KG1 (cell line): ENCODE results near the gene OR52N4.
"Not testable (repeated sequence)": the region's sequence is repeated elsewhere in the genome, so short reads cannot be mapped to it uniquely, and the experiment has no call there.

Source experiments
- DNase-seq: peaks from one replicate; lab custom pipeline; 2025; lab: John Stamatoyannopoulos, UW

The OR52N4 gene

DNA sequence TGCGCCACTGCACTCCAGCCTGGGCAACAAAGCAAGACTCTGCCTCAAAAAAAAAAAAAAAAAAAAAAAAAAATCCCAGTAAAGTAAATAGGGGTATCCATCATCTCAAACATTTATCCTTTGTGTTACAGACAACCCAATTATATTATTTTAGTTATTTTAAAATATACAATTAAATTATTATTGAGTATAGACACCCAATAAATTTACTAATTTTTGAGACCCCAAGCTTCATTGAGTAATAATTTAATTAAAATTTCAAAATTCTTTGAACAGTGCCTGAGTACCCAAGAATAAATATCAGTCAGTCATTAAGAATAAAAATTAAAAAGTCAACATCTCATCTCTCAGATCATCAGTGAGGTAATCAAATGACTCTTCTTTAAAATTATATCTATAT, at the start of gene OR52N4:
OR52N4 (plus strand) TSS at position 301 of the 400 bp plus-strand sequence. CDS start 498 bp downstream, outside the sequence.
- no peak for DNase-seq

DNA sequence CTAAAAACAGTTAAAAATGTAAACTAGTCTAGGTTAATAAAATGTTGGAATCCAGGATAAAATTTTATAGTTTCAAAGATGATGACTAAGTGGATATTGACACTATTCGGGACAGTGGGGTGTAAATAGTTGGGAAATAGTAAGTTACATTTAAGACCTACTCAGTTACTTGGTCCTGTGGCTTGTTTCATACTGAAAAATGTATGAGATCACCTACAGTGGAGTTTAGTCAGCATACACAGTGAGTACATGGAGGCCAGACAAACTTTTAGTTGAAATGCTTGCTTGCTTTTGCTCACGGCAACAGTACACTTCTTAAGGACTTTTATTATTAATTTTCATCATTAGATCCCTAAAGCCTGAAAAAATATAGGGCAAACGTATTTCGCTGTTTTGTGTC, 48.4 kb upstream of the OR52N4 start:
- no peak for DNase-seq

DNA sequence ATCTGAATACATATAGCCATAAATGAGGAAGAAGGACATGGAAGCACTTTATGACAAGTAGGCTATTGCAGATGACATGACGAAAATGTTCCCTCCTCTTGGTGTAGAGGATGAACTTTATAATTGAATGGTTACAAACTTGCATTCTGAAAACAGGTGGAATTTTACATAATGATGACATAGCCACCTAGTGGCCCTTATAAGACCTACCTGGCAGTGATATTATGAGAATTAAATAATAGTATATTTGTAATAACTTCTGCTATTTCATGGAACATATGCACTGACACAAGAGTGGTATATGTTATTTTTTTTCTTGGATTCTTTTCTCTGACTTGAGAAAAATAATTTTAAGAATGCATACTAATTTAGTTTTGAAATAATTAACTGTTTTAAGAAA, 41.5 kb upstream of the OR52N4 start:
- DNase-seq = no peak

DNA sequence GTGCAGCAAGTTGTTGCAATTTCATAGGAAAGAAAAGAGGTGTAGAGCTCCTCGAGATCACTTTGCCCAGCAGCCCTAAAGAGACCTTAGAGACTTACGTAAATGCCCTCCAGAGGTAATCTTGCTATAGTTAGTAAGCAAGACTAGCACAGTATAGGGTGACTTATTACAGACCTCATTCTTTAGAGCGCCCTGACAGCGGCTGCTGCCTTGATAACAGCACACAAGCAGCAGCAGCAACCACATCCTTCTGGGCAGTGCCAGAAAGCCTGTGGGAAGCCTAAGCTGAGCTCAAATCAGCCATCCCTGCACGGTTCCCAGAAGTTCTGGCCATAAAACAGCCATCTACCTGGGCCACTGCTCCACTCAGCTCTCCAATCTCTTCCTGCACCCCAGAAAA, 40.3 kb upstream of the OR52N4 start:
- DNase-seq = no peak

- not testable (repeated sequence) for DNase-seq
These were observed 37.5 kb upstream of the OR52N4 start for GRCh38 chr11:5716518-5716917.

- DNase-seq = no peak
These were observed 34.1 kb upstream of the OR52N4 start for GRCh38 chr11:5719703-5720495.

DNA sequence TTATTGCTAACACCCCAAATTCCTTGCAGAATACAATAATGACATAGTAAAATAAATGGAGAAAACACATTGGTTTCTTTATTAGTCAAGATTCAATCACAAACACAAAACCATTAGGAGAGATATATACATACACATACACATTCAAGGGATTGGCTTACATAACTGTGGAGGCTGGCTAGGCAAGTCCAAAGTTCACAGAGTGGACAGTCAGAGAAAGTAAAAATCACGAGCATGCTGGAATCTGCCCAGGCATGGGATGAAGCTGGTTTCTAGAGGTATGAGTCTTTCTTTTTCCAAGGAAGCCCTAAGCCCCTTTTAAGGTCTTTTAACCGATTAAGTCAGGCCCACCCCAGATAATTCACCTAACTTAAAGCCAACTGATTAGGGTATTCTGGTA, 31.4 kb upstream of the OR52N4 start:
- DNase-seq = no peak

- no peak for DNase-seq
These were observed 27.7 kb upstream of the OR52N4 start for GRCh38 chr11:5726351-5726750.

DNA sequence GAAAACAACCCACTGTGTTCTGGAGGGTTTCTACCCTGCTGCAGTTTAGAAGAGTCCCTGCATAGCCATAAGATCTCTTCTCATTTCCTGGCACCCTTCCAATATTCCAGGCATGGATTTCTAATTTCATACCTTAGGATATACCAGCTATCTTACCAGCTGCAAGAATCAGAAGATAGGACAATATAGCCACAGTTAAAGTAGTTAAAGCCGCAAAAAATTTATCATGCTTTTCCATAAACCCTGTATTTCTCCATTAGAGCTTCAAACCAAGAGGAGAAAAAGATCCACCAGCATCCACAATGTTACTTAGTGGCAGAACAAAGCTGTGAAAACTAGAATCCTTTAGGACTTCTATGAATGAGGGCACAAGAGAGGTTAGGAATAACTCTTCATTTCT, 26.4 kb upstream of the OR52N4 start:
- no peak for DNase-seq

GRCh38 chr11:5736396-5736795, 17.6 kb upstream of the OR52N4 start, which contains the start of gene OR56B1:
TSS of gene OR56B1 (plus strand) at chr11:5736448. CDS start at chr11:5736517, 69 bp downstream.
- DNase-seq = no peak

GRCh38 chr11:5737091-5737490, 17.0 kb upstream of the OR52N4 start:
- no peak for DNase-seq

DNA sequence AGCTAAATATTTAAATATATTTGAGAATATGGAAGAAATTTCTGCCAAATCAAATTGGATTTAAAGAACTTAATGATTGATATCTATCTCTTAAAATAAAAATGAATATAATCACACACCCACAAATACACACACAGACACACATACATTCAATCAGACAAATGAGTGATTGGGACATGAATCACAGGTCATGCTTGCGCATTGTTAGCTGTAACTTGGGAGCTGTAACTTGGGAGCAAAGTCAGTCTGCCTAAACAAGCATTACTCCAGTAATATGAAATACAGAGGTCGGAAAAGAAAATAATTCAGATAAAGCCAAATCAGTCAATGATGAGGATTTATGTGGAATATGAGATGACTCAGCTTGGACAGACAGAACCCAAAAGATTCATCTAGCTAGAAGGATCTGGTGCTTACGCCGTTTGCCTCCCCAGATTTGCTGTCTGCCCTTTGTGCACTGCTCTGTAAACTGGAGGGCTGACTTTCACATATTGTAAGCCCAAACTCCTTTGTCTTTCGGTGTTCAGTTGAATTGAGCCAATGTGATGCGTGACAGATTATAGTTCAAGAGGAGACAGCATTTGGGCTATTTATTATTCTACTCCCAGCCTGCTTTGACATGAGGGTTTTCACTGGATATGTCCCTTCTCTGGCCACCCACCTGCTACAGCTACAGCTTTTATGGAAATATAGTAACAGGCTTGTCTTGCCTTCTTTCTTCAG, 16.2 kb upstream of the OR52N4 start:
- no peak for DNase-seq

DNA sequence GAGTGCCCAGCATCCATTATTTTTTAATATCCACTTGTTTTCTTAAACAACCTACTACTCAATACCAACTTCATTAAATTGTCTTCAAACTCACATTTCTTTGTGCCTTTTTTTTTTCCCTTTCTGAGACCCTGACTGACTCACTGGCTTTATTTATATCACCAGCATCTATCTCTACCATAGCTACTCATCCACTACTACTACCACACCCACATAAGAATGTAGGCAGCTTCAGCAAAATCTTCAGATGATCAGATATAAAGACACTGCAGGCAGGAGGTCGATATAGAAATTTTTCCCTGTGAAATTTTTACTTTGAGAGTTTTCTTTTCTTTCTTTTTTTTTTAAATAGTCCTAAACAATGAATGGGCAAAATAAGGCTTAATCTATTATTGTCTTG, 15.6 kb upstream of the OR52N4 start:
- no peak for DNase-seq

- DNase-seq = no peak
These were observed 7.4 kb upstream of the OR52N4 start for GRCh38 chr11:5746614-5747013.

- DNase-seq = no peak
These were observed 4.2 kb upstream of the OR52N4 start for GRCh38 chr11:5749836-5750235.

DNA sequence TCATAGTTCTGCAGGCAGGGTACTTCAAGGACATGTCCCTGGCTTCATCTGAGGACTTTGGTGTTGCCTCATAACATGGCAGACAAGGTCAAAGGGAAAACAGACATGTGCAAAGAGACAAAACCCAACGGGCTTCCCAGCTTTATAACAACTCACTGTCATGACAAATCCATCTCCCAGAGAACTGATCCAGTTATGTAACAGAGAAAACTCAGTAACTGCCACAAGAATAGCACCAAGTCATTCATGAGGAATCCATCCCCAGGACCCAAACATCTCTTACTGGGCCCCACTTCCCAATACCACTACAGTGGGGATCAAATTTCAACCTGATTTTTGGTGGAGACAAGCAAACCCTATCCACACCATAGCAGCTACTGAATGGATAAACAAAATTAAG, 13.0 kb downstream of the OR52N4 start:
- DNase-seq = no peak

GRCh38 chr11:5783255-5783654, 29.2 kb downstream of the OR52N4 start, which contains the start of gene OR52N5:
TSS of gene OR52N5 (minus strand) at chr11:5783355. CDS start at chr11:5778634, 4,721 bp downstream.
- DNase-seq = no peak

- DNase-seq = no peak
These were observed 37.1 kb downstream of the OR52N4 start, which contains the start of gene OR52N1 for GRCh38 chr11:5791165-5791564. TSS of gene OR52N1 (minus strand) at chr11:5791265. CDS start at chr11:5788816, 2,449 bp downstream.

GRCh38 chr11:5796541-5796940, 42.5 kb downstream of the OR52N4 start:
- DNase-seq = no peak

- no peak for DNase-seq
These were observed 49.9 kb downstream of the OR52N4 start for GRCh38 chr11:5803982-5804381.
